NCI-H1417 treated with DMSO at 0.1 percent for 48 hours (cell line): ENCODE measurements around the gene FARSB.

ENCODE experiments used
- DNase-seq: peaks from one replicate; lab custom pipeline; 2025; lab: John Stamatoyannopoulos, UW

The FARSB gene

DNA sequence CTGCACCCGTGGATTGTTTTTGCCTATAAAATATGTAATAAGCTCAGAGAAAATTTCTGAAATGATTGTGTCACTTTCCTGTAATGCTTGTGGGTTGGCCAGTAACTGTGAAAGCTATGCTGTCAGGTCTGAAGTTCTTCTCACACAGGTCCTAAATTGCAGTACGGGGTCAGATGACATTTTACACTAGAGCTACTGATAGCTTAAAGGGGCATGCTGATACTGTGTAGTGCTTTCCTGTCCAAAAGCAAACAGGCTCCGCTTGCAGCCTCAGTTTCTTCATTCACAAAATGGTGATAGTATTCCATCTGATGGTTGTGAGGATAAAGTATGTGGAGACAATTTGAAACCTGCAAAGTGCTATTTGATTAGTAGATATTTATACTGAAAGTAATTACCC lies 7.6 kb upstream of the FARSB start:
- no peak for DNase-seq

DNA sequence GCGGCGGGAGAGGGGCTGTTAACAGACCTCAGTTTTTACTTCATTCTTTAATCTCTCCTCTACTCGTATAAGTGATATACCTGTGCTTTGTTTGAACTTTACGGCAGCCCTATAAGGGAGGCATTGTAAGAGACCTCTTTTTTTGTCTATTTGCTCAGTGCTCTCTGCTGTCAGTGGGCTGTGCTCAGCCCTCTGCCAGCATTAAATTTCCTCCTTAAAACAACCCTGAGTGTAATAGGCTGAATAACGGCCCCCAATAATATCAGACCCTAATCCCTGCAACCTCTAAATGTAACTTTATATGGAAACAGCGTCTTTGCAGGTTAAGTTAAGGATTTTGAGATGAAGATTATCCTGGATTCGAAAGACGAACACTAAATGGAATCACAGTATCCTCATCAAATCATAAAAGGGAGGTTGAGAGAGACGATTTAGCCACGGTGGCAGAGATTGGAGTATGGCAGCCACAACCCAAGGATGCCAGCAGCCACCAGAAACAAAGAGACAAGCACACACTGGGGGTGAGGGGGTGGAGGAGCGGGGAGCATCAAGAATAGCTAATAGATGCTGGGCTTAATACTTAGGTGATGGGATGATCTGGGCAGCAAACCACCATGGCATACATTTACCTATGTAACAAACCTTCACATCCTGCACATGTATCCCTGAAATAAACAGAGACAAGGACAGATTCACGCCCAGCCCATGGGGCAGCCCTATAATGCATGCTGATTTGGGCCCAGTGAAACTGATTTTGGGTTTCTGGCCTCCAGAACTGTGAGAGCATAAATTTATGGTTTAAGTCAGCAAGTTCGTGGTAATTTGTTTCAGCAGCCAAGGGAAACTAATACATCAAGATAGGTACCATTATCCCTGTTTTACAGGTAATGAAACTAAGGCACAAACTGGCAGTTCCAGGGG lies 894 bp upstream of the FARSB start:
- DNase-seq, result no peak

DNA sequence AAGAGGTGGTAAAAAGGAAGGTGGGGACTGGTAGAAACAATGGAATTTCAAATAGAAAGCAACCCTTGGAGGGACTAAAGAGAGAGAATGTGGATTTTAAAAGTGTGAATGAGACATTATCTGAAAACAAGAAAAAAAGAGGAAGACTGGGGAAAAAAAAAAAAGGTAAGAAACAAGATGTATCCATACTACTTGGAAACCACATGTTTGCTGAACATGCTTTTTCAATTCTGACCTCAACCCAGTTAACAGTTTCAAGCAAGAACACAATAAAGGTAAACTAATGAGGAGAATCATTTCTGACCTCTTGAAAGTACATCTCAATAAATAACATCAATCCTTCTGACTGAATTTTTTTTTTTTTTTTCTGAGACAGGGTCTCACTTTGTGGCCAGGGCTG lies 2.6 kb downstream of the FARSB start:
- no peak for DNase-seq

DNA sequence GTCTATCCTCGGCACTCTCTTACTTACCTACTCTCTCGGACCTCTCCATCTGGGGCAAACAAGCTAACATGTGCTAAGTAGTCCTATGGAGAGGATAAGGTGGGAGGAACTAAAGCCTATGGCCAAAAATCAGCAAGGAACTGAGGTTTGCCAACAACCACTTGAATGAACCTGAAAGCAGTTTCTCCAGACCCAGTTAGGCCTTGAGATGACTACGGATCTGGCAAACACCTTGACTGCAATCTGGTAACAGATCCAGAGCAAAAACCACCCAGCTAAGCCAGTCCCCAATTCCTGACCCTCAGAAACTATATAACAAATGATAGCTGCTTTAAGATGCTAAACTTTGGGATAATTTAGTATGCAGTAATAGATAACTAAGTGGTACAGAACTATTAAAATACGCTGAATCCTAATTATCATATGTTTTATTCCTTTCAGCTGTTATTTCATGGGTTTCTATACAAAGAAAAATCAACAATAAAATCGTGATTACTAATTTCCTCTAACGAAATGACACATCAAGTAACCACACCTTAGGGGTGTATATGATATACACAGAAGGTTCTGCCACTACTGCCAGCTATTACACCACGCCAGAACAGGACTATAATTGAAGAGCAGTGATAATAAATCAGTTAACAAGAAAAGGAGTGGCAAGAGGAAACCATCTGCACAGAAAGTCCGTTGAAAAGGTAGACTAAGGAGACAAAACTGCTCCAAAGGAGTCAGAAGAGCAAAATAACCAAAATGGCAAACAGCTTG lies 3.2 kb downstream of the FARSB start:
- no peak for DNase-seq

- DNase-seq, result no peak
These were observed 4.0 kb downstream of the FARSB start for GRCh38 chr2:222651718-222652418.

DNA sequence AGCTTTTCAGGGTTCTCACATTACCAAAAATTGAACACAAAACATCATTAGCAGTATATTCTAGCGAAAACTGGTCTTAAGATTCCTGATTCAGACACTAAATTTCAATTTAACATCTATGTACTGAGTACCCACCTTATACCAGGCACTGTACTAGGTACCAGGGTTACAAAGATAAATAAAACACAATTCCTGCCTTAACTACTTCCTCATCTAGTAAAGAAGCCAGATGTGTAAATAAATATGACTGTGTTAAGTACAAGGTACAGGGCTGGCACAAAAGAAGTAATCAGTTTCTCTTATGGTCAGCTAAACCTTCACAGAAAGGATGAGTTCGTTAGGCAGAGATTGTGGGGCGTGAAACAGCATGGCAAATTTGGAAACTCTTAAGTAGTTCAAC lies 6.1 kb downstream of the FARSB start:
- DNase-seq, result no peak

- no peak for DNase-seq
These were observed 9.9 kb downstream of the FARSB start for GRCh38 chr2:222646008-222646407.

DNA sequence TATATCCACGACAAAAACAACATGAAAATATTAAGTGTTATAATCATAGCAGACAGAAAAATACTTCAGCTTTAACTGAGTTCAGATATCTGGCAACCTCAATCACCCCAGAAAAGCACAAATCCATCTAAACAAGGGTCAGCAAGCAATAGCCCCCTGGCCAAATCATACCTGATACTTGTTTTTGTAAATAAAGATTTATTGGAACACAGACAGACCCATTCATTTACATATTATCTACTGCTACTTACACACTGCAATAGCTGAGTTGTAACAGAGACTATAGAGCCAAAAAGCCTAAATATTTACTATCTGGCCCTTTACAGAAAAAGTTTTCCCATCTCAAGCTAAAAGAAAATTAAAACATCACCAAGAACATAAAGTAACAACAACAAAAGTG lies 12.8 kb downstream of the FARSB start:
- DNase-seq, result no peak

DNA sequence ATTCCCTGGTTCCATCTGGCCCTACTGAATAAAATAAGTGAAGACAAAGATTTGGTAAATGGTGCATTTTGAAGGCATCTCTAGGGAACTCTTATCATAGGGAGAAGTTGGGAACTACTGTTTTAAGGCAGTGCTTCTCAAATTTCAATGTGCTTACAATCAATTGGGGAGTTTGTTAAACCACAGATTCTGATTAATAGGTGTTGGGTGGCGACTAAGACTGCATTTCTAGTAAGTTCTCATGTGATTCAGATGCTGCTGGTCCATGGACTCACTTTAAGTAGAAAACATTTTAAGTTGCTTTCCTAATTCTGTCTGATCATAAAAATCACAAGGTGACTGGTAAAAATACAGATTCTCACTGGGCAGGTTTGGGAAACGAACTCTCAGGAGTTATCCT lies 14.6 kb downstream of the FARSB start:
- DNase-seq, result no peak

GRCh38 chr2:222637067-222637466 lies 18.8 kb downstream of the FARSB start:
- no peak for DNase-seq

DNA sequence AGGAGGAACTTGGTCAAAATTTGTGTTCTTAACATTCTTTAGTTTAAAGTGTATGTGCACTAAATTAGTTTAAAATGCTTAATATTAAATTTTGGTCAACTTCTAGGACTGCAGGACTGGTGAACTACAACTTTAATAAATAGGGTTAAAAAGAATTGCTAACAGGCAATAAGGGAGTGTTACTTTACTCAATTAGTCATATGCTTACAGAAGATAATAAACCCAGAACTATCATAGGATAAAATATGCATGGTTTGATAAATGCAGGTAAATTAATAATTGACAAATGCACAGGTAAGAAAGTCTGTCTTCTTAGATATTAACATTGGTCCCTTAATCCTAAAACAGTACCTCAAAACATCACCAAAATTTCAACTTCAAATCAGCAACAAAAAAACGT lies 20.6 kb downstream of the FARSB start:
- no peak for DNase-seq

- no peak for DNase-seq
These were observed 28.1 kb downstream of the FARSB start for GRCh38 chr2:222627764-222628163.

- DNase-seq, result no peak
These were observed 32.1 kb downstream of the FARSB start for GRCh38 chr2:222623756-222624309.

DNA sequence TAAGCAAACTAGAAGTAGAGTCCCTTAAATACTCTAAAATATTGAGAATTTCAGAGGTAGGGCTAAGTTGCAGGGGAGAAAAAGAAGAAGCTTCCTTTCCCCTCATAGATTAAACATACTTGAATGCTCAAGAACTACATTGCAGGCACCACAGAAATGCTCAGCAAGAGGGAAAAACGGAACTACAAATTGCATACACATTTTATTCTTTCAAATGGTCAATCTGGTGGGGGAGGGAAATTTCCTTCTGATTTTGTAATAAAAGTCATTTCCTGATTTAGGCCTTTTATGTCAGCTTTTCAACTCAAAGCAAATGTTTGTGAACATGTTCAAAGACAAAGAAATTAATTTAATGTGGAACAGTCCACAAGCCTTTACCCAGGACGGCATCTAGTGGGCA lies 33.0 kb downstream of the FARSB start:
- DNase-seq, result no peak

GRCh38 chr2:222621893-222622292 lies 34.0 kb downstream of the FARSB start:
- no peak for DNase-seq

- no peak for DNase-seq
These were observed 40.6 kb downstream of the FARSB start for GRCh38 chr2:222615320-222615719.

GRCh38 chr2:222613715-222614331 lies 42.1 kb downstream of the FARSB start:
- peak; percentile 17 for DNase-seq

DNA sequence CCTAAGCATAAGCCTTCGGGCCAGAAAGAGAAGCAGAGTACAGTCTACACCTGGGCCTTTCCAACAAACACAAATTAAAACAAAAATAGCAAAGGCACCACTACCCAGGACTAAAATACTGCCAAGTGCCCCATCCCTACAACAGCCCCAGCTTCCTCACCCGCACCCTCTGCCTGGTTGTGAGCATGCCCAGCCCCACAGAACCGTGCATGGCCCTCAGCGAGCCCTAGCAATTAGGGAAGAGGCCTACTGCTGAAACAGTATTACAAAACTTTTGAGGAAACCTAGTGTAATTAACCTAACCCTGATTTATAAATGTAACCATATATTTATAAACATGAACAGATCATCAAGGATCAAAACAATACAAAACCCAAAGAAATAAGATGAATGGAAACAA lies 44.2 kb downstream of the FARSB start:
- DNase-seq, result no peak

- DNase-seq, result no peak
These were observed 45.1 kb downstream of the FARSB start for GRCh38 chr2:222610746-222611145.

DNA sequence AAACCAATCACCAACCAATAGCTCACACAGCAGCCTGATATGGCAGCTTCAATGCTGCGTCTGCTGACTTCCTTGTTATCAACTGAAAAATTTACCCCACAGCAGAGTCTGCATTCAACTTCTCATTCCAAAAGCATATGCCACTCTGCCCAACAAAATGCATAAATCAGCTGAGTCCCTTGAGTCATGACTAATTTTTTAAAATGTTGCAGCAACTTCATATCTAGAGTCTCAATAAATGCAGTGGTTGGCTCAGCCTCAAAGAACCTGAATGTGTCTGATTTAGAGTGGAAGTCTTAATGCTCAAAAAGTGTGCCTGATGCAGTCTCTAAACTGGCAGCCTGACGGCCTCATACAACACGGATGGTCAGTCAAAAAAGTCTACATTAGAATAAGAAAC lies 46.5 kb downstream of the FARSB start:
- DNase-seq, result no peak

GRCh38 chr2:222608081-222608480 lies 47.8 kb downstream of the FARSB start:
- no peak for DNase-seq

GRCh38 chr2:222606306-222606705 lies 49.6 kb downstream of the FARSB start:
- DNase-seq, result no peak
